Coronary artery (tissue), 2 donors: ENCODE data around the gene NANOS2.
A peak's percentile ranks its signal among the peaks of the same experiment; 100 is the strongest.
"Not testable (repeated sequence)": the region's sequence is repeated elsewhere in the genome, so short reads cannot be mapped to it uniquely, and the experiment has no call there.

Source experiments
- DNase-seq: peaks from one replicate; pipeline ENCODE4 v3.0.0-alpha.2; 2017; ENCODE audit warnings: low spot score
- H3K27ac ChIP-seq, 2 donors: fragments of 200-600 bp; sonication (generic); one replicate each; pipeline ENCODE4 v1.5.1; 2016 to 2019
- H3K4me3 ChIP-seq: fragments of 200-600 bp; sonication (generic); 2 replicates; pipeline ENCODE4 v1.5.1; 2016; ENCODE audit warnings: mild to moderate bottlenecking, moderate library complexity
- CTCF ChIP-seq: fragments of 200-600 bp; sonication (generic); IDR thresholded peaks from one replicate; pipeline ENCODE4 v1.5.1; 2019; ENCODE audit warnings: antibody characterized with exemption

Gene NANOS2

GRCh38 chr19:45901432-45901911 lies 13.1 kb downstream of the NANOS2 start:
- TF ChIP-seq CTCF, result no peak
- no peak for DNase-seq
- peak overlapping the region; percentile 75 for H3K4me3 ChIP-seq
- H3K27ac ChIP-seq, result peak overlapping the region in 1 of 2 donors; percentile 24

- no peak for TF ChIP-seq CTCF
- no peak overlapping the region for H3K27ac ChIP-seq
- DNase-seq, result no peak
- peak overlapping the region; percentile 75 for H3K4me3 ChIP-seq
Measured at GRCh38 chr19:45900738-45901431, 13.7 kb downstream of the NANOS2 start.

- no peak overlapping the region for H3K27ac ChIP-seq
- DNase-seq, result no peak
- TF ChIP-seq CTCF, result no peak
- no peak overlapping the region for H3K4me3 ChIP-seq
Measured at GRCh38 chr19:45899919-45900589, 14.5 kb downstream of the NANOS2 start.

GRCh38 chr19:45899253-45899652 lies 15.3 kb downstream of the NANOS2 start:
- no peak for DNase-seq
- Histone ChIP-seq H3K4me3 (no peak overlapping the region), H3K27ac (no peak overlapping the region)
- TF ChIP-seq CTCF, result no peak

GRCh38 chr19:45897261-45897812 lies 17.2 kb downstream of the NANOS2 start:
- no peak for TF ChIP-seq CTCF
- no peak for DNase-seq
- no peak overlapping the region for H3K27ac ChIP-seq

GRCh38 chr19:45895983-45896599 lies 18.5 kb downstream of the NANOS2 start:
- H3K27ac ChIP-seq, result peak overlapping the region in 1 of 2 donors; percentile 32
- DNase-seq, H3K4me3 ChIP-seq: not testable (repeated sequence)

More at GRCh38 chr19:45897261-45897812, 17.2 kb downstream of the NANOS2 start:
- no peak overlapping the region for H3K4me3 ChIP-seq

GRCh38 chr19:45895519-45895972 lies 19.0 kb downstream of the NANOS2 start:
- no peak overlapping the region for H3K4me3 ChIP-seq
- H3K27ac ChIP-seq, result no peak overlapping the region
- DNase-seq, result no peak
- TF ChIP-seq CTCF, result no peak
